ENCODE data around the gene ZDHHC11B.
"Not testable (repeated sequence)": the region's sequence is repeated elsewhere in the genome, so short reads cannot be mapped to it uniquely, and the experiment has no call there.

Gene ZDHHC11B

DNA sequence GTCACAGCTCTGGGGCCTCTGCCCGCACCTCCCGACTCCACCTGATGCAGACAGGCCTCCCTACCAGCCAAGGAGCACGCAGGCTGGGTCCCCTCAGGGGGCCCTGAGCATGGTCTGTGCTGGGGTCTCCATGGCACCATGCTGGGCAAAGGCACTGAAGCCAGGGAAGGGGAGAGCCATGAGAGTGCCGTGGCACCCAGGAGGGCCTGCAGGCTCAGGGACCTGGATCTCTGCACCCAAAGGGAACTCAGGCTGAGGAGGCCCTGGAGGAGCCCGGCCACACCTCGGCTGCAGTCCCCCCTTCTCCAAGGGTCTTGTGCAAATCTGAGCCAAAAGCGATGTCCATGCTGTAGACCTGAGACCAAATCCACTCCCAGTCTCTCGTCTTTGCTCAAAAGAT lies 32.5 kb downstream of the ZDHHC11B start:
- not testable (repeated sequence) for DNase-seq

- no peak for DNase-seq
Observed at GRCh38 chr5:751496-751895, 33.0 kb downstream of the ZDHHC11B start.

GRCh38 chr5:750226-750625 lies 34.3 kb downstream of the ZDHHC11B start:
- not testable (repeated sequence) for DNase-seq

DNA sequence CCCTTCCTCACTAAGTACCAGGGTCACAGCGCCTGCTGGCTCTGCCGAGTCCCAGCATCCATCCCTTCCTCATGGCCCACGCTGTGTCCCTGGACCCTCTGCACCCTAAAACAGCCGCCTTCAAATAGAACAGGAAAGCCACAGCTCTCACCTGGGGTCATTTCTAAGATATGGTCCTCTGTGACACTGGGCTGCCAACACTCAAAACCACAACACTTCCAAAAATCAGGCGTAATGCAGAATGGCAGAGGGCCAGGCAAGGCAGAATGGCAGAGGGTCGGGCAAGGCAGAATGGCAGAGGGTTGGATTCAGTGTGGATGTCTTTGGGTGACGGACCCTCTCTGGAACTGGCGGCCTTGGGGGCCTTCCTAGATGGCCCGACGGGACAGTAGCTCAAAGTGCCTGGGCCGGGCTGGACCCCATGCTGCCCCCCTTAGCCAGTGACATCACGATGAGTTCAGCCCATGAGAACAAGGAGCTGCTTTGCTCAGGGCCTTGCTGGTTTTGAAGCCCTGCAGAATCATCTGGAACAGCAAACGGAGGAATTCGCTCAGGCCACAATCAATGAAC lies 35.3 kb downstream of the ZDHHC11B start:
- DNase-seq, result no peak

DNA sequence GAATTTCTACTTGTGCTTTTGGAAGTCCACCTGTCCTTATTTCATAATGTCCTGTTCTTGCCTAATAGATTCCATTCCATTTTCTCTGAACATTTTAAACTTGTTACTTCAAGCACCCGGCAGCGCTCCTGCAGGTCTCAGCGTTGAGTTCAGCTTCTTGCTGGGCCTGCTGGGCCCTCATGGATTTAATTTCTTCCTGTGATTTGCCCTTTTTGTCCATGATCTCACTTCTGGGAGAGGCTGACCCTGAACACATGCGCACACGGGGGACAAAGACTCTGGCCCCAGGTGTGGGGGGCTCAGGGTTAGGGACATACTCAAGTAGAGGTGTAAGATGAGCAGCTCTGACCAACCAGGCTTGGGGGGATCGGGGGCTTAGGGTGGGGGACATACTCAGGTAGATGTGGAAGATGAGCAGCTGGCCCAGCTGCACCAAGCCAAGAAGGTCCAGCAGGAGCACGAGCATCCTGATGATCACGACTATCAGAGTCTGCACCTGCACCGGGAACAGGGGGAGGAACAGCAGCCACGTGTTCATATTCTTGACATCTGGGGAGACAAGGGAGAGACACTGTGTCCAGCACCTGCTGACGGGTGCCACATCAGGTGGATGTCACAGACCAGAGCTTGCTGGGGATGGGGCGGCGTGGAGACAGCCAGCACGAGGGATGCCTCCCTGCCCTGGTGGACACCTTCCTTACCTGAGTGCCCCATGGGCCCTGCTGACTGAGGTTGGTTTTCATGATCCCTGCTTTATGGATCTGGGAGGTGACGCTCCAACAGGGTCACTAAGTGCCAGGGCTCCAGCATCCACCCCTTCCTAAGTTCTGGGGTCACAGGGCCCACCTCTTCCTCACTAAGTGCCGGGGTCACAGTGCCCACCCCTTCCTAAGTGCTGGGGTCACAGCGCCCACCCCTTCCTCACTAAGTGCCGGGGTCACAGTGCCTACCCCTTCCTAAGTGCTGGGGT lies 36.2 kb downstream of the ZDHHC11B start:
- not testable (repeated sequence) for DNase-seq

- DNase-seq, result not testable (repeated sequence)
Observed at GRCh38 chr5:747303-747844, 37.2 kb downstream of the ZDHHC11B start.

GRCh38 chr5:746258-746761 lies 38.2 kb downstream of the ZDHHC11B start:
- DNase-seq, result no peak

GRCh38 chr5:745272-746142 lies 39.0 kb downstream of the ZDHHC11B start:
- not testable (repeated sequence) for DNase-seq

- DNase-seq, result not testable (repeated sequence)
Observed at GRCh38 chr5:743696-744404, 40.7 kb downstream of the ZDHHC11B start.

- not testable (repeated sequence) for DNase-seq
Observed at GRCh38 chr5:742276-742675, 42.3 kb downstream of the ZDHHC11B start.

DNA sequence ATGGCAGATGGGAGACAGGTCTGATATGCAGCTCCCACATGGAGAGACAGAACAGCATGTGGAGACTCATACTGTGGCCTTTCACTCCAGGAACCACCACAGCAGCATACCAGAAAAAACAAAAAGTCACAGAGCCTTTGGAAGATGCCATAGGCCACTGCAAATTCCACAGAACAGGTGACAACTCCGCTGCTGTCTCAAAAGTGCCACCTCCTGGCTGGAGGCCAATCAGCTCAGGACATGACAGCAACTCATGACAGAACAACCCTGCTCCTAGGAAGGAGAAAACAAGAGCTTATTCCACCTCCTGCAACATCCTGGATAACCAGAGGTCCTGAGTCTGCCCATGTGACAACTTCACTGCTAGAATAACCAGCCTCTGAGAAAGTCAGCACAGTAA lies 50.4 kb downstream of the ZDHHC11B start:
- DNase-seq, result not testable (repeated sequence)

DNA sequence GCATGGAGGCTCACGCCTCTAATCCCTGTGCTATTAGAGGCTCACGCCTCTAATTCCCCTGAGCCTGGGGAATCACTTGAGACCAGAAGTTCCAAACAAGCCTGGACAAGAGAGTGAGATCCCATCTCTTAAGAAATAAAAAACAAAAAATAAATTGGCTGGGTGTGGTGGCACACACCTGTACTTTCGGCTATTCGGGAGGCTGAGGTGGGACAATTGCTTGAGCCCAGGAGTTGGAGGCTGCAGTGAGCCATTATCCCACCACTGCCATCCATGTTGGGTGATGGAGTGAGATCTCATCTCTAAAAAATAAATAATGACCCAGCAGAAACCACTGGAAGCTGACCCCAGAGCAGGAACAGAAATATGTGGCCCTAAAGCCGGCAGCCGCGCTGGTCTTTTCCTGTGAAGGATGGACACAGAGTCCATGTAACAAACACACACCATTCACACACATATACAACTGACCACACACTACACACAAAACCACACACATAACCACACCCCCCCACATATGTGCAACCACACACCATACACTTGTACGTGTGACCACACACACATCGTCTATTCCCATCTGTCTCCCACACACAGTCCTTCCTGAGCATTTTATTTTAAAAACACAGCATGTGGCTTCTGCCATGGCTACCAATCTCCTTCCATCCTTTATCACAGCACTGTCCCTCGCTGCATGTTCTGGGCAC lies 51.6 kb downstream of the ZDHHC11B start:
- DNase-seq, result not testable (repeated sequence)

- not testable (repeated sequence) for DNase-seq
Observed at GRCh38 chr5:729225-729624, 55.3 kb downstream of the ZDHHC11B start.

DNA sequence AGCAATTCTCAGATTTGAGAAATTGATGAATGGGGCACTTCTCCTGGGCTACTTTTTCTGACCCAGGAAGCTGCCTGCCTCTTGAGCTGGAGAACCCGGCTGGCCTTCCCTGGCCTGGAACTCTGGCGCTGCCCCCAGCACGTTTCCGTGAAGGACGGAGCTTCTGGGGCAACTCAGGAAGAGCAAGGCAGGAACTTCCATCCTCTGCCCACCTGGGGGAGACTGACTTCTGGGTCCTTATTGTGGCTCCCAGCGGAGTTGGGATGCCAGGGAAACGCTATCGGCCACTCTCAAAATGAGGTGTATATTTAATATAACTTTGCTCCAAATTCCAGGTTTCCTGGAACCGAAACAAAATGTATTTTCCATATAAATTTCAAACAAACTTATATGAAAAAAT lies 57.4 kb downstream of the ZDHHC11B start:
- not testable (repeated sequence) for DNase-seq

- not testable (repeated sequence) for DNase-seq
Observed at GRCh38 chr5:723865-724264, 60.7 kb downstream of the ZDHHC11B start.

GRCh38 chr5:723309-723708 lies 61.2 kb downstream of the ZDHHC11B start:
- not testable (repeated sequence) for DNase-seq

DNA sequence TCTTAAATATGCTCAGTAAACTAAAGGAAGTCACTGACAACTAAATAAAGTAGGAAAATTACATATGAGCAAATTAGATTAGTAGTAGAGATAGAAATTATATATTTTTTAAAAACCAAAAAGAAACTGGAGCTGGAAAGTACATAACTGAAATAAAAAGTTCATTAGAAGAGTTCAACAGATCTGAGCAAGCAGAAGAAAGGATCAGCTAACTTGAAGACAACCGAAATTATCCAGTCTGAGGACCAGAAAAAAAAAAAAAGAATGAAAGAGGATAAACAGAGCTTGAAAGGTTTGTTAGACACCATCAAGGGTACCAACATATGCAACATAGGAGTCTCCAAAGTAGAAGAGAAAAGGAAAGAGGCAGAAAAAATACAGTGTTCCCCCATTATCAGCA lies 65.2 kb downstream of the ZDHHC11B start:
- not testable (repeated sequence) for DNase-seq

DNA sequence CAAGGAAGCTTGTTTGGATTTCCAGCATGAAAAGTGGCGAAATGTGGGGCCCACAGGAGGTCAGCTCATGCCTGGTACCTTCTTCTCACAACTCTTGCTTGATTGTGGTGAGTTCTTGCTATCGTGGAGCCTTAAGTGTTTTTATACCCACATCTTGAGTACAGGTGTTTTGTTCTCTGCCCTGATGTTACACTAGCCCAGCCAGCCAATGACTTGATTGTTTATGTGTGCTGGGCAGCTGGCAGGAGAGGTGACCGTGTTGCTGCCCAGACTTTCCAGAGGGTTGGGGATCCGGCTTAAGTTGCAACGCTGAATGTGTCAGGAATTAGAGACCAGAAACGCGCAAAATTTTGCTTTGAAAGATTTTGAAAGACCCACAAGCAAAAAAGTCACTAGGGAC lies 67.4 kb downstream of the ZDHHC11B start:
- DNase-seq, result no peak

GRCh38 chr5:716740-717139 lies 67.8 kb downstream of the ZDHHC11B start:
- not testable (repeated sequence) for DNase-seq

DNA sequence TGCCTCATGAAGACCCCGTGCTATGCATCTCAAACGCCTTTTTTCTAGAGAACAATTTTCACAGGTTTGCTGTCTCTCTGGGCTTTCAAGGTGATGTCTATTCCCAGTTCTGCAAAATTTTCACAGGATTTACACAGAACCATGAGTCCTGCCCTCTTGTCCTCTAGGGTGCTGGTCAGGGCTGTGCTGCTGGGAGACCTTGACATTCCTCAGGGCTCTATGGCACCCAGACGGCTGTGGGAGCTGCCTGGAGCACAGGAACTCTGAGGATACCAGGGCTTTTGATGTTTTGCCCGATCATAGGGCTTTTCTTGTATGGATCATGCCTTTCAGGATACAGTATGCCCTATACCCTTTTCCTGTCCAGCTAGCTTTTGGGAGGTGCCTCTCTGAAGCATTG lies 68.9 kb downstream of the ZDHHC11B start:
- DNase-seq, result not testable (repeated sequence)

Measured in stimulated activated CD4-positive, alpha-beta T cell treated with anti-CD3 and anti-CD28 coated beads, Interleukin-2, amount 100 ng/mL, for 48 hours (primary cell).